PC-9 (cell line): ENCODE results near the gene AFF2. TPM values are rescaled to one million over a fixed set of nuclear protein-coding genes. Genes with fewer than 3 reads are reported as not detected.

Source experiments
- BruUV-seq: library from RNA; stranded (reverse); fragments of 400-500 nt; replicated peaks from 2 replicates; lab custom pipeline; 2021; lab: Mats Ljungman, UMichigan
- CTCF ChIA-PET: fragments of 300-600 bp; sonication (Branson Sonifier 250); formaldehyde crosslinking; loops from one replicate; lab custom pipeline; 2022; ENCODE audit warnings: antibody characterized with exemption; lab: Charles Lee
- POLR2A ChIA-PET: fragments of 300-600 bp; sonication (Branson Sonifier 250); formaldehyde crosslinking; loops from one replicate; lab custom pipeline; 2022; ENCODE audit warnings: antibody characterized with exemption; ENCODE audit not compliant: unreplicated experiment; lab: Charles Lee
- DNase-seq, 2 experiments: peaks; one replicate each; pipeline versions ENCODE4 v3.0.0 to v3.0.0-alpha.2; 2015 to 2022; ENCODE audit warnings: mixed read lengths in 1 of 2
- H2AFZ ChIP-seq: fragments of 200-600 bp; sonication (generic); 2 replicates; pipeline ENCODE4 v1.8.1; 2017; ENCODE audit warnings: antibody characterized with exemption
- H3F3A ChIP-seq: fragments of 200-600 bp; sonication (generic); 2 replicates; pipeline ENCODE4 v1.8.1; 2017; ENCODE audit warnings: antibody characterized with exemption, mild to moderate bottlenecking, low read depth; ENCODE audit not compliant: insufficient read depth
- H3K27ac ChIP-seq: fragments of 200-600 bp; sonication (generic); 2 replicates; pipeline ENCODE4 v1.6.1; 2016; ENCODE audit warnings: mixed run types
- H3K27me3 ChIP-seq: fragments of 200-600 bp; sonication (generic); 2 replicates; pipeline ENCODE4 v1.6.1; 2016; ENCODE audit warnings: low read depth, mixed run types; ENCODE audit not compliant: insufficient read depth
- H3K36me3 ChIP-seq: fragments of 200-600 bp; sonication (generic); 2 replicates; pipeline ENCODE4 v1.6.1; 2016; ENCODE audit warnings: low read depth, mixed run types
- H3K4me1 ChIP-seq: fragments of 200-600 bp; sonication (generic); replicated peaks from 2 replicates; pipeline ENCODE4 v1.6.1; 2016; ENCODE audit warnings: mixed run types; ENCODE audit not compliant: insufficient read depth
- H3K4me2 ChIP-seq: fragments of 200-600 bp; sonication (generic); 2 replicates; pipeline ENCODE4 v1.6.1; 2017; ENCODE audit warnings: mixed run types
- H3K4me3 ChIP-seq: fragments of 200-600 bp; sonication (generic); 2 replicates; pipeline ENCODE4 v1.6.1; 2016; ENCODE audit warnings: mixed run types
- H3K79me2 ChIP-seq: fragments of 200-600 bp; sonication (generic); 2 replicates; pipeline ENCODE4 v1.6.1; 2017; ENCODE audit warnings: low read depth, mixed run types
- H3K9me2 ChIP-seq: fragments of 200-600 bp; sonication (generic); 2 replicates; pipeline ENCODE4 v1.8.1; 2017; ENCODE audit warnings: mild to moderate bottlenecking; ENCODE audit not compliant: insufficient read depth
- H3K9me3 ChIP-seq: fragments of 200-600 bp; sonication (generic); 2 replicates; pipeline ENCODE4 v1.8.1; 2016; ENCODE audit warnings: low read depth; ENCODE audit not compliant: insufficient read depth
- H4K20me1 ChIP-seq: fragments of 200-600 bp; sonication (generic); 2 replicates; pipeline ENCODE4 v1.8.1; 2017; ENCODE audit not compliant: insufficient read depth
- CTCF ChIP-seq: fragments of 200-600 bp; sonication (generic); conservative IDR thresholded peaks from 2 replicates; pipeline ENCODE4 v1.6.1; 2017; ENCODE audit warnings: mixed run types, antibody characterized with exemption, mild to moderate bottlenecking, moderate library complexity
- EZH2 ChIP-seq: fragments of 200-600 bp; sonication (generic); IDR thresholded peaks from 2 replicates; pipeline ENCODE4 v1.8.0; 2017; ENCODE audit warnings: antibody characterized with exemption, low read depth
- intact Hi-C: fragments of 100-400 bp; cut with micrococcal nuclease; formaldehyde crosslinking; loops from one replicate; pipeline ENCODE4 v1.10.0; 2022; ENCODE audit not compliant: unreplicated experiment
- total RNA-seq: library from RNA; stranded (reverse); gene quantifications from 2 replicates; pipeline ENCODE4 v1.2.3, GENCODE V29; 2021

The AFF2 gene
- total RNA-seq, 1 experiment from 2014 or later: not detected

GRCh38 chrX:148763896-148764295 is 263.5 kb downstream of the AFF2 start:
- intact Hi-C loops: no loop called here
- Histone ChIP-seq H3K9me3 (no peaks in the 10 kb centered on the region; the same call in 1 of the 2 replicates), H3K4me3 (no peak overlapping the region), H3K27ac (no peak overlapping the region), H3K79me2 (no peaks in the 10 kb centered on the region), H3K36me3 (no peaks in the 10 kb centered on the region), H3K27me3 (no peaks in the 10 kb centered on the region), H3K9me2 (no peaks in the 10 kb centered on the region), H4K20me1 (no peaks in the 10 kb centered on the region), H2AFZ (no peak overlapping the region), H3F3A (no peaks in the 10 kb centered on the region), H3K4me2 (no peak overlapping the region), H3K4me1 (no peaks in the 10 kb centered on the region)
- TF ChIP-seq EZH2 (no peak), CTCF (no peak)
- DNase-seq: no peak
- POLR2A ChIA-PET: no interaction called here
- no TSS peak for BruUV-seq
- CTCF ChIA-PET: no interaction called here

GRCh38 chrX:148768296-148768695 is 267.9 kb downstream of the AFF2 start:
- Histone ChIP-seq H3K9me3 (no peaks in the 10 kb centered on the region; the same call in 1 of the 2 replicates), H4K20me1 (no peaks in the 10 kb centered on the region), H3K4me3 (no peak overlapping the region), H3K4me2 (no peak overlapping the region), H3K4me1 (no peaks in the 10 kb centered on the region), H2AFZ (no peak overlapping the region), H3K36me3 (no peaks in the 10 kb centered on the region), H3K9me2 (no peaks in the 10 kb centered on the region), H3K27ac (no peak overlapping the region), H3K79me2 (no peaks in the 10 kb centered on the region), H3K27me3 (no peaks in the 10 kb centered on the region), H3F3A (no peaks in the 10 kb centered on the region)
- POLR2A ChIA-PET: no interaction called here
- no TSS peak for BruUV-seq
- intact Hi-C loops: no loop called here
- CTCF ChIA-PET: no interaction called here
- DNase-seq: no peak
- TF ChIP-seq EZH2 (no peak), CTCF (no peak)

- Histone ChIP-seq H3K4me3 (no peak overlapping the region), H3K27me3 (no peaks in the 10 kb centered on the region), H3K27ac (no peak overlapping the region), H3K4me1 (no peaks in the 10 kb centered on the region), H3K9me3 (no peaks in the 10 kb centered on the region; the same call in 1 of the 2 replicates), H4K20me1 (no peaks in the 10 kb centered on the region), H3K79me2 (no peaks in the 10 kb centered on the region), H3K4me2 (no peak overlapping the region), H2AFZ (no peak overlapping the region), H3F3A (no peaks in the 10 kb centered on the region), H3K9me2 (no peaks in the 10 kb centered on the region), H3K36me3 (no peaks in the 10 kb centered on the region)
- no TSS peak for BruUV-seq
- TF ChIP-seq EZH2: no peak
- no peak for TF ChIP-seq CTCF
- intact Hi-C loops: no loop called here
- POLR2A ChIA-PET: no interaction called here
- no peak for DNase-seq
- CTCF ChIA-PET: no interaction called here
Observed at GRCh38 chrX:148771440-148771839, 271.0 kb downstream of the AFF2 start.
